SH-SY5Y (cell line): ENCODE data around the gene GALNTL6.

Source experiments
- GATA2 ChIP-seq: IDR thresholded peaks from 2 replicates; pipeline ENCODE4 v1.6.1; 2011; ENCODE audit warnings: mild to moderate bottlenecking, low read depth, low read length
- GATA3 ChIP-seq: IDR thresholded peaks from 2 replicates; pipeline ENCODE4 v1.6.1; 2011; ENCODE audit warnings: low read depth, mild to moderate bottlenecking, low read length, moderate library complexity

GRCh38 chr4:173014836-173015235 lies 1201.6 kb downstream of the GALNTL6 start:
- TF ChIP-seq GATA2 (no peak), GATA3 (no peak)
